T1000 (cell line): ENCODE measurements around the gene PTPN3.

Experiments used
- DNase-seq: peaks from one replicate; lab custom pipeline; 2025; ENCODE audit warnings: mixed read lengths; lab: John Stamatoyannopoulos, UW

PTPN3 gene

GRCh38 chr9:109451311-109452025 is 46.6 kb downstream of the PTPN3 start:
- DNase-seq = no peak

- DNase-seq = no peak
Measured at GRCh38 chr9:109450346-109450745, 47.8 kb downstream of the PTPN3 start.

GRCh38 chr9:109449036-109449798 is 48.9 kb downstream of the PTPN3 start:
- DNase-seq = no peak

GRCh38 chr9:109448223-109448622 is 49.9 kb downstream of the PTPN3 start:
- DNase-seq = no peak

- no peak for DNase-seq
Measured at GRCh38 chr9:109447329-109448076, 50.6 kb downstream of the PTPN3 start.

GRCh38 chr9:109444771-109445320 is 53.3 kb downstream of the PTPN3 start:
- no peak for DNase-seq

GRCh38 chr9:109442716-109443115 is 55.4 kb downstream of the PTPN3 start:
- no peak for DNase-seq

- no peak for DNase-seq
Measured at GRCh38 chr9:109441296-109441695, 56.8 kb downstream of the PTPN3 start.

GRCh38 chr9:109440797-109441287 is 57.3 kb downstream of the PTPN3 start:
- DNase-seq = peak; percentile 43

GRCh38 chr9:109440117-109440515 is 58.0 kb downstream of the PTPN3 start:
- no peak for DNase-seq

- DNase-seq = no peak
Measured at GRCh38 chr9:109439378-109440116, 58.6 kb downstream of the PTPN3 start.

GRCh38 chr9:109437286-109437685 is 60.8 kb downstream of the PTPN3 start:
- DNase-seq = no peak

GRCh38 chr9:109436071-109436470 is 62.0 kb downstream of the PTPN3 start:
- no peak for DNase-seq

GRCh38 chr9:109433476-109433875 is 64.6 kb downstream of the PTPN3 start:
- DNase-seq = no peak

GRCh38 chr9:109430231-109430630 is 67.9 kb downstream of the PTPN3 start:
- DNase-seq = no peak

- no peak for DNase-seq
Measured at GRCh38 chr9:109428854-109429253, 69.3 kb downstream of the PTPN3 start.

GRCh38 chr9:109427886-109428285 is 70.2 kb downstream of the PTPN3 start:
- DNase-seq = no peak

- DNase-seq = no peak
Measured at GRCh38 chr9:109426626-109427402, 71.3 kb downstream of the PTPN3 start.

- no peak for DNase-seq
Measured at GRCh38 chr9:109424618-109425017, 73.5 kb downstream of the PTPN3 start.

- no peak for DNase-seq
Measured at GRCh38 chr9:109423877-109424276, 74.2 kb downstream of the PTPN3 start.

GRCh38 chr9:109422641-109423040 is 75.5 kb downstream of the PTPN3 start:
- no peak for DNase-seq
